Stimulated activated CD8-positive, alpha-beta memory T cell treated with anti-CD3 and anti-CD28 coated beads, Interleukin-12 subunit alpha, Interleukin-12 subunit beta, amount 100 ng/mL, for 24 hours (primary cell): ENCODE results near the gene DBN1.

ENCODE experiments used
- DNase-seq: peaks from one replicate; pipeline ENCODE4 v3.0.0-alpha.2; 2020; ENCODE audit errors: extremely low read depth

The DBN1 gene

GRCh38 chr5:177472460-177473442 lies 683 bp downstream of the DBN1 start:
- peak; percentile 45 for DNase-seq

- DNase-seq = no peak
Measured at GRCh38 chr5:177471610-177472356, 1.7 kb downstream of the DBN1 start.

GRCh38 chr5:177470759-177471536 lies 2.5 kb downstream of the DBN1 start:
- DNase-seq = no peak

GRCh38 chr5:177469750-177470525 lies 3.5 kb downstream of the DBN1 start:
- no peak for DNase-seq

- no peak for DNase-seq
Measured at GRCh38 chr5:177468685-177469628, 4.5 kb downstream of the DBN1 start.

- DNase-seq = no peak
Measured at GRCh38 chr5:177468329-177468684, 5.1 kb downstream of the DBN1 start.

GRCh38 chr5:177467436-177467835 lies 6.0 kb downstream of the DBN1 start:
- DNase-seq = no peak

- DNase-seq = no peak
Measured at GRCh38 chr5:177466861-177467260, 6.6 kb downstream of the DBN1 start.

- no peak for DNase-seq
Measured at GRCh38 chr5:177465044-177465443, 8.4 kb downstream of the DBN1 start.

GRCh38 chr5:177462021-177462670 lies 11.3 kb downstream of the DBN1 start:
- DNase-seq = no peak

GRCh38 chr5:177459819-177460628 lies 13.4 kb downstream of the DBN1 start:
- DNase-seq = no peak

GRCh38 chr5:177459357-177459756 lies 14.1 kb downstream of the DBN1 start:
- no peak for DNase-seq

- no peak for DNase-seq
Measured at GRCh38 chr5:177458912-177459350, 14.5 kb downstream of the DBN1 start.

- no peak for DNase-seq
Measured at GRCh38 chr5:177457852-177458681, 15.4 kb downstream of the DBN1 start.

- no peak for DNase-seq
Measured at GRCh38 chr5:177456976-177457851, 16.2 kb downstream of the DBN1 start.

- no peak for DNase-seq
Measured at GRCh38 chr5:177456591-177456964, 16.9 kb downstream of the DBN1 start.
